Ishikawa (cell line): ENCODE results near the gene RALGAPA2.

Source experiments
- CEBPB ChIP-seq: IDR thresholded peaks from 2 replicates; pipeline ENCODE4 v1.6.1; 2012
- CREB1 ChIP-seq: IDR thresholded peaks from 2 replicates; pipeline ENCODE4 v1.6.1; 2012; ENCODE audit warnings: low read depth
- EGR1 ChIP-seq: IDR thresholded peaks from 2 replicates; pipeline ENCODE4 v1.6.1; 2012
- EP300 ChIP-seq: IDR thresholded peaks from 2 replicates; pipeline ENCODE4 v1.6.1; 2012; ENCODE audit warnings: borderline replicate concordance
- FOXM1 ChIP-seq: IDR thresholded peaks from 2 replicates; pipeline ENCODE4 v1.6.1; 2012; ENCODE audit warnings: low read depth, borderline replicate concordance
- NFIC ChIP-seq: IDR thresholded peaks from 2 replicates; pipeline ENCODE4 v1.6.1; 2012
- RAD21 ChIP-seq: IDR thresholded peaks from 2 replicates; pipeline ENCODE4 v1.6.1; 2012; ENCODE audit warnings: low read depth
- REST ChIP-seq: IDR thresholded peaks from 2 replicates; pipeline ENCODE4 v1.6.1; 2012; ENCODE audit warnings: low read depth, mild to moderate bottlenecking
- TAF1 ChIP-seq: IDR thresholded peaks from 2 replicates; pipeline ENCODE4 v1.6.1; 2012; ENCODE audit warnings: low read depth, mild to moderate bottlenecking
- TCF12 ChIP-seq: IDR thresholded peaks from 2 replicates; pipeline ENCODE4 v1.6.1; 2012; ENCODE audit warnings: low read depth
- TEAD4 ChIP-seq: IDR thresholded peaks from 2 replicates; pipeline ENCODE4 v1.6.1; 2012
- USF1 ChIP-seq: IDR thresholded peaks from 2 replicates; pipeline ENCODE4 v1.6.1; 2012
- YY1 ChIP-seq: IDR thresholded peaks from 2 replicates; pipeline ENCODE4 v1.6.1; 2012; ENCODE audit warnings: low read depth
- ZBTB7A ChIP-seq: IDR thresholded peaks from 2 replicates; pipeline ENCODE4 v1.6.1; 2012; ENCODE audit warnings: low read depth
- TF ChIP-seq, protein P1 (sequence below): IDR thresholded peaks from 2 replicates; pipeline ENCODE4 v1.6.1; 2012

RALGAPA2 gene

DNA sequence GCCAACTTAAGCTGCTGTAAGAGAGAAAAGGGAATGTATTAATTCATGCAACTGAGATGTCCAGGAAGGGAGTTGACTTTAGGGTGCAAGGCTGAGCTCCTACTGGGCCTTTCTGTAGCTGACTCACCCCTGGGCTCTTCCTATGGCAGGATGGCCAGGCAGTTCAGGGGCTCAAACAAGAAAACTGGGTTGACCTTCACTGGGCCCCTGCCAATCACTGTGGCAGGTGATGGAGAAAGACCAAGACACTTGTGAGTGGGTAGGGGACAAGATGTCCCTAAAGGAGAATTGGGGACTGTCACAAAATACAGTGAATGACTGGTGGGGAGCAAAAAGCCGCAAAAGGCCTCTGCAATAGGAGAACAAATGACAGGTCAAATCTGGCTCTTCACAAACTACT, 21.5 kb upstream of the RALGAPA2 start:
- TF ChIP-seq CREB1 (no peak), ZBTB7A (no peak), REST (no peak), TEAD4 (no peak), TAF1 (no peak), CEBPB (no peak), NFIC (no peak)
- TF ChIP-seq, protein P1, sequence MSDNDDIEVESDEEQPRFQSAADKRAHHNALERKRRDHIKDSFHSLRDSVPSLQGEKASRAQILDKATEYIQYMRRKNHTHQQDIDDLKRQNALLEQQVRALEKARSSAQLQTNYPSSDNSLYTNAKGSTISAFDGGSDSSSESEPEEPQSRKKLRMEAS = no peak

- TF ChIP-seq CREB1 (no peak), TCF12 (no peak), EGR1 (no peak), USF1 (no peak), CEBPB (no peak), REST (no peak), TEAD4 (no peak), FOXM1 (no peak), ZBTB7A (no peak), NFIC (no peak), YY1 (no peak), EP300 (no peak), TAF1 (no peak)
- TF ChIP-seq, protein P1 = no peak
These were observed 20.2 kb upstream of the RALGAPA2 start for GRCh38 chr20:20732641-20733040.

GRCh38 chr20:20731945-20732296, 19.5 kb upstream of the RALGAPA2 start:
- TF ChIP-seq RAD21 (no peak), CEBPB (no peak), EP300 (no peak), TEAD4 (no peak), NFIC (no peak), REST (no peak), CREB1 (no peak), YY1 (no peak), USF1 (no peak), EGR1 (no peak), FOXM1 (no peak), ZBTB7A (no peak), TAF1 (no peak), TCF12 (no peak)
- TF ChIP-seq, protein P1 = no peak

- TF ChIP-seq YY1 (no peak), ZBTB7A (no peak), CREB1 (no peak), TCF12 (no peak), EP300 (no peak), TEAD4 (no peak), CEBPB (no peak), REST (no peak), NFIC (no peak), EGR1 (no peak)
These were observed 18.8 kb upstream of the RALGAPA2 start for GRCh38 chr20:20731000-20731944.
